ENCODE data around the gene RASGRP4. TPM values are rescaled to one million over a fixed set of nuclear protein-coding genes. Genes with fewer than 3 reads are reported as not detected.

The RASGRP4 gene
- total RNA-seq, 1 donor: not detected

GRCh38 chr19:38466050-38466449 is 40.0 kb upstream of the RASGRP4 start:
- H3K4me3 ChIP-seq (ENCODE audit: low read depth, low read length): no peak overlapping the region
- no peak for TF ChIP-seq CTCF (IDR thresholded peaks at IDR 0.05; ENCODE audit: insufficient read depth, low read depth, low read length)
- no peak for DNase-seq (ENCODE audit: low read depth)

- H3K4me3 ChIP-seq (ENCODE audit: low read depth, low read length): no peak overlapping the region
- DNase-seq (ENCODE audit: low read depth): no peak
- no peak for TF ChIP-seq CTCF (IDR thresholded peaks at IDR 0.05; ENCODE audit: insufficient read depth, low read depth, low read length)
Measured at GRCh38 chr19:38464421-38465082, 38.5 kb upstream of the RASGRP4 start.

- H3K4me3 ChIP-seq (ENCODE audit: low read depth, low read length): no peak overlapping the region
- no peak for DNase-seq (ENCODE audit: low read depth)
Measured at GRCh38 chr19:38463365-38463764, 37.3 kb upstream of the RASGRP4 start.

GRCh38 chr19:38458991-38459390 is 33.0 kb upstream of the RASGRP4 start:
- no peak for TF ChIP-seq CTCF (IDR thresholded peaks at IDR 0.05; ENCODE audit: insufficient read depth, low read depth, low read length)
- no peak overlapping the region for H3K4me3 ChIP-seq (ENCODE audit: low read depth, low read length)
- DNase-seq (ENCODE audit: low read depth): no peak

More at GRCh38 chr19:38463365-38463764, 37.3 kb upstream of the RASGRP4 start:
- TF ChIP-seq CTCF (IDR thresholded peaks at IDR 0.05; ENCODE audit: insufficient read depth, low read depth, low read length): no peak

- no peak overlapping the region for H3K4me3 ChIP-seq (ENCODE audit: low read depth, low read length)
- TF ChIP-seq CTCF (IDR thresholded peaks at IDR 0.05; ENCODE audit: insufficient read depth, low read depth, low read length): no peak
- no peak for DNase-seq (ENCODE audit: low read depth)
Measured at GRCh38 chr19:38457690-38458405, 31.8 kb upstream of the RASGRP4 start.

GRCh38 chr19:38457202-38457601 is 31.2 kb upstream of the RASGRP4 start:
- DNase-seq (ENCODE audit: low read depth): no peak
- no peak for TF ChIP-seq CTCF (IDR thresholded peaks at IDR 0.05; ENCODE audit: insufficient read depth, low read depth, low read length)

More at GRCh38 chr19:38457202-38457601, 31.2 kb upstream of the RASGRP4 start:
- no peak overlapping the region for H3K4me3 ChIP-seq (ENCODE audit: low read depth, low read length)

Measured in fibroblast of villous mesenchyme (primary cell).